A204.1 (cell line): Measurements from ENCODE around the gene ARHGAP23.

ENCODE experiments used
- FAIRE-seq: peaks from 2 replicates; lab custom pipeline; 2012; peaks lifted over from hg19 to GRCh38; lab: Jason Lieb, UNC

The ARHGAP23 gene

DNA sequence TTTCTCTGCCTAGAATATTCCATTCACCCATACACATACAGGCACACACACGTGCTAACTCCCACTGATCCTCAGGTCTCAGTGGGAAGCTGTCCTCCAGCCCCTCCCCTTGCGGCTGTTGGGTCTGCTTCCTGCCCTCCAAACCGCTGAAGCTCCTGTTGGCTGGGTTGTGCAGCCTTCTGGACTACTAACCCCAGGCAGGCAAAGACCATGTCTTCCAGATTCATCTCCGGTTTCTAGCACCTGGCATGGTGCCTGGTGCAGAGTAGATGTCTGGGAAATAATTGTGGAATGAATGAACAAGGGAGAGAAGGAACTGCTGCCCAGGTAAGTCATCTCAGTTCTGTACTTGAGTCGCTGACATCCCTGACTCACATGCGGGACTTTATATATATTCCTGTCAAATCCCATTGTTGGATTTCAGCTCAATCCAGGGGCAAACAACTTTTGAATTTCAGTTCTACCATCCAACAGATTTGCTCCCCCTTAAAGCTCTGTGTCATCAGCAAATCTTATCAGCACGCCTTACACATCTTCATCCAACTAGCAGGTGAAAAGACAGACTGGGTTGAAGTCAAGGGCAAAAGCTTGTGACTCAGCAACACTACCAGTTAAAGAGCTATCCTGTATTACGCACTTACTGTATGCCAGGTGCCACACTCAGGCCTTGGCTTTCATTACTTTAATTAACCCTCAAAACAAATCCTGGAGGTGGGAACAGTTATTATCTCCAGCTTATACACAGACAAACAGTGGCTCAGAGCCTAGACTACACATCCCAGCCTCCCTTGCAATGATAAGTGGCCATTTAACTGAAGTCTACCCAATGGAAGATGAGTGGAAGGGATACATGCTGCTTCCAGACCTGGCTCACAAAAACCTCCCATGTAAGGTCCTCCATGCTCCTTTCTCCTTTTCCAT is 126.4 kb downstream of the ARHGAP23 start:
- FAIRE-seq, result no peak

- FAIRE-seq, result no peak
Observed at GRCh38 chr17:38556239-38556638, 128.0 kb downstream of the ARHGAP23 start.

GRCh38 chr17:38557396-38557795 is 129.1 kb downstream of the ARHGAP23 start:
- FAIRE-seq, result no peak

- no peak for FAIRE-seq
Observed at GRCh38 chr17:38557836-38558727, 129.8 kb downstream of the ARHGAP23 start.

- no peak for FAIRE-seq
Observed at GRCh38 chr17:38558728-38559050, 130.4 kb downstream of the ARHGAP23 start.

DNA sequence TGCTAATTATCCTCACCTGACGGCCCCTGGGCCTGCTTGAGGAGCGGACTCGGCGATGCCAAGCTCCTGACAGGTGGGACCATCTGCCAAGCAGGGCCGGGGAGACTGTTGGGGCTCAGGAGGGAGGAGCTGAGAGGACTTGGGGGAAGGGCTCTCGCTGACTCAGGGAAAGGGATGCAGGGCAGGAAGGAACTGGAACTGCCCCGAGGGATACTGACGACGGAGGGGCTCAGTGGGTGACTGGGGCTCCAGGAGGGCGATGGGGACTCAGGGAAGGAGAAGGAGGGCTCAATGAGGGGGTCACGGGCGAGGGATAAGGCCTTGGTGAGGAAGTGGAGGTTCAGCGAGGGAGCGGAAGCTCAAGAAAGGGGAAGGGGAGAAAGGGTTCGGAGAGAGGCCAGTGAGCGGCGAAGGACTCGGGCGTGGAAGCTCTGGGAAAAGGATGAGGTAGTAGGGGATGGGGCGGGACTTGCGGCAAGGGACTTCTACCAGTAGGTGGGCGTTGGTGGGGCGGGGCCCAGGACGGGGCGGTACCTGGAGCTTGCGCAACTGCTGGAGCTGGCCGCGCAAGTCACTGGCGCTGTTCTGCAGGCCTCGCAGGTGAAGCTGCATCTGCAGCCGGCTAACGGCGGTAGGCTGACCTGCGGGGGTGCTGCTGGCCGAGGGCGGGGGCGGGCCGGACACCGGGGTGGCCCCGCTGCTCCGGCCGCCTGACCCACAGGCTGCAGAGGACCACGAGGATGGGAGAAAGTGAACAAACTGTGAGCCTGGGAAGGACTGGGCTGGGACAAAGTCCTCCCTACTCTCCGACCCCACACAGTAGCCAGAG is 131.0 kb downstream of the ARHGAP23 start:
- no peak for FAIRE-seq

DNA sequence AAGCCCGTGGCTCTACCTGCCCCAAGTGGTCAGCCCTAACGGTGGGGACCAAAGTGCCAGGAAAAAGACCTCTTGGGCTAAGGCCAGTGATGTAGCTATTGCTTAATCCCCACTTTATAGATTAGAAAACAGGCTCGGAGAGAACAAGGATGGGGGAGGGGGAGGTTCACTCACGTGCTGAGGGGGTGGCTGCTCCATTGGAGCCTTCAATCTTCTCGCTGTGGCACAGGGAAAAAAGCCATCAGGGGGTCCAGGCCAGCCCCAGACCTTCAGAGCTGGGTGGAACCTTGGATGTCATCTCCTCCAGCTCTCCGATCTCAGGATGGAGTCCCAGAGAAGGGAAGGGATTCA is 131.6 kb downstream of the ARHGAP23 start:
- FAIRE-seq, result no peak

- FAIRE-seq, result no peak
Observed at GRCh38 chr17:38560503-38561318, 132.4 kb downstream of the ARHGAP23 start.

GRCh38 chr17:38561416-38562214 is 133.4 kb downstream of the ARHGAP23 start:
- FAIRE-seq, result no peak
